Left renal pelvis (tissue), 4 donors: Measurements from ENCODE around the gene KANSL1. TPM values are rescaled to one million over a fixed set of nuclear protein-coding genes. Genes with fewer than 3 reads are reported as not detected.

Source experiments
- DNase-seq, 4 donors: peaks; one replicate each; pipeline ENCODE4 v3.0.0-alpha.2; 2013; ENCODE audit warnings: low read depth in 4 of 4, low spot score in 3 of 4
- polyA plus RNA-seq, 4 donors: library from polyadenylated mRNA; unstranded; fragments of 120-200 nt; gene quantifications; one replicate each; pipeline ENCODE4 v1.2.1, GENCODE V29; 2013; ENCODE audit not compliant: insufficient read length in 4 of 4

KANSL1 gene
- polyA plus RNA-seq, 4 donors, result 53.1 to 93.4 (median 64.1) TPM

DNA sequence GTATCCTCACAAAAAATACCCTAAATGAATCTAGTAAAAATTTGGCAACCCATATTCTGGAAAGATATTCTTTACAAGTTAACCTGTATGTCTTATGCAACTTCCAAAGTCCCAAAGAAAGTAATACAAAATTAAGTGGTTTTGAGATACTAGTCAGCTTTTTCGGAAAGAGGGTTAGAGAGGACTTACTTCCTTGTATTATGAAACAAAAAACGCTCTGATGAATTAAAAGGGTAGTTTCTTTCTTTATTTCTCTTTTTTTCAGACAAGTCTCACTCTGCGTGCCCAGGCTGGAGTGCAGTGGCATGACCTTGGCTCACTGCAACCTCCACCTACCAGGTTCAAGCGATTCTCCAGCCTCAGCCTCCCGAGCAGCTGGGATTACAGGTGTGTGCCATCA is 51.6 kb downstream of the KANSL1 start:
- no peak for DNase-seq

DNA sequence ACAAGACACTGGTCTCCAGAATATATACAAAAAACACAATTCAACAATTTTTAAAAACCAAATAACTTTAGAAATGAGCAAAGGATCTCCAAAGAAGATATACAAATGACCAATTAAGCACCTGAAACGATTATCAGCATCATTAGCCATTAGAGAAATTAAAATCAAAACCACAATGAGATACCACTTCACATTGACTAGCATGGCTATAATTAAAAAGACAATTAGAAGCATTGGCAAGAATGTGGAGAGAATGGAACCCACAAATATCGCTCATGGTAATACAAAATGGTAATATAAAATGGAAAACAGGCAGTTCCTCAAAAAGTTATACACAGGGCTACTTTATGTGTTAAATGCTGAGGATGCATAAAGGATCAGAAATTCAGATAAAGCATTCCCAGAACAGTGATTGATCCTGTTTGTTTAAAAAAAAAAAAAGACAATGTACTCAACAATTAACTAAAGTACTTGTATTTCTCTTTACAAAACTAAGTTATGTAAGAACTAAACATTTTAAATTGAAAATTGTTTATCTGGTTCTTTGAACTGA is 52.5 kb downstream of the KANSL1 start:
- no peak for DNase-seq

DNA sequence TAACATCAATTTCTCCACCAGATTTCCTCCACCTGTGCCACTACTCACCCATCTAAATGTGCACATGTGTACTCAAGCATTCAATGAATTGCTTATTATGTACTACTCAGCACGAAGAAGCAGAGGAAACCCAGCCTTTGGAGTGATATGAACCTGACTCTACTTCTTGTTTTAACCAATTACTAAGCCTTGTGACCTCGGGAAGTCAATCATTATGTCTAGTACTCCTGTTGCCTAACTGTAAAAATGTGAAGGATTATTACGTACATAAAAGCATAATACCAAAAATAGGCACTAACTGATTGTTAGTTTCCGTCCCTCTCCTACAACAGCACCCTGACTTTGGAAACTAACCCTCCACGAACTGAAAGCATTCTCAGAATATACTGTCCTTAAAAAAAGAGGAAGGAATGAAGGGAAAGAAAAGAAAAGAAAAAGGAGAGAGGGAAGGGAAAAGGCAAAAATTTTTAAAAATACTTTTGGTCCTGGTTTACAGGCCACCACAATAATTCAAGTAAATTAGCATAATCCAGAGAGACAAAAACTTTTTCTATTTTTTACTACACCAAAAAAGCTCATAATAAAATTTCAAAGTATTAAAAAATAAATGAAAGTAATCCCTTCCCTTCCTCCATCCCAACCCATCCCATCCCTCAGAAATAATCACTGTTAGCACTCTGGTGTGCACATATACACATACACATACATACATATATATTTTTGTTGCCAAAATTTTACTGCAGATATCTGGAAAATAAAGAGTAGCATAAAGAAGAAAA is 53.6 kb downstream of the KANSL1 start:
- no peak for DNase-seq

DNA sequence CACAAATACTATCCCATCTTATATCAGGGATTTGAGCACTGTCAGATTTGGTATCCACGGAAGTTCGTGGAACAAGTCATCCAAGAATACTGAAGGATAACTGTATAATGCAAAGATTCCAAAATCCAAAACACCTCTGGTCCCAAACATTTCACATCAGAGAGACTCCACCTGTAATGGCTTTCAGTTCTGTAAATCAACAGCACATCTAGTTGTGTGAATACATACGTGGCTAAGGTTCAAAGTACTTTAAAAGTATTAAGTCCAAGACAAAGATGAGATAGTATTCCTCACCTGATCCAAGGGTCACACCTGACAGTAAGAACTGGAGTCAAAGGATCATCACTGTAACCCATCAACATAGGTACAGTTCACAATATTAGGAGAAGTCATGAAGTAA is 54.8 kb downstream of the KANSL1 start:
- no peak for DNase-seq

DNA sequence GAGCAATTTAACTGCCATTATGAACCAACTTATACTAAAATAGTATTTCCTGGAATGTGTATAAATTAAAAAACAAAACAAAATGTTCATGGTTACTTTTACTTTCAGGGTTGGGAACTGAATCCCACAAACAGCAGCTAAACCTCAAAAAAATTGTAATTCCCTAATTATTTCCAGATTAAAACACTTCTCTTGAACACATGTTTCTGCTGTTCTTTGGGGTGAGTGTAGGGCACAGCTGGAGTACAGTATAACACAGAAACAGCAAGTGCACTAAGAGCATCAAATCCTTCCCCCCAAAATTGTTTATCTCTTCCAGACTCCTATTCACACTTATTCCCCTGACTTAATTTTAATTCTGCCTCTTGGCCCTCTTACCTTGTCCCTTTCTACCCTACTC is 56.4 kb downstream of the KANSL1 start:
- no peak for DNase-seq

DNA sequence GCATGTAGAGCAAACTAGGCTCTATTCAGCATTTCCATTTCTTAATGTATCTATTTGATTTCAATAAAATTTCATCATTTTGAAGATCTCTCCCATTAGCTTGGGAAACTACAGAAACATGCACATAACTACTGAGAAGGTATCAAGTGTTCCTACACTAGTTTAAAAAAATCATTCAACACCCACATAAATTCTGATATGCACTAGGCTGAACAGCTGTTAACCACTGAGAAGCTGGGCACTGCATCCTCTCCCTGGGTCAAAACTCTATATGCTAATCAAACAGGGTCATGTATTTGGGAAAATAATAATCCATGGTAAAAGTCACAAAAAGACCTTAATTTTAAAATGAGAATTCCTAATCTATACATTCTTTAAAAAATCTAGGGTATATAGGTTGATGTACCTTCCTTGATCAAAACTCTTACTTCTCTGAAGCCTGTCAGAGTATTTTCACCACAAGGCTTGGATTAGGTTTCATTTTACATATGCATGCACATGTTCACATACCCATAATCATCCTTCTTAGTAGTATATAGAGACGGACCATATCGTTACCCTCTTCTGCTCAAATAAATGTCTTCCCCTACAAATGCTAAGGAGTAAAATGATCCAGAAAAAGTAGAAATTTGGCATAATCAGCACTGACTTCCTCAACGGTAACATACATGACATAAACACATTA is 57.2 kb downstream of the KANSL1 start:
- no peak for DNase-seq

DNA sequence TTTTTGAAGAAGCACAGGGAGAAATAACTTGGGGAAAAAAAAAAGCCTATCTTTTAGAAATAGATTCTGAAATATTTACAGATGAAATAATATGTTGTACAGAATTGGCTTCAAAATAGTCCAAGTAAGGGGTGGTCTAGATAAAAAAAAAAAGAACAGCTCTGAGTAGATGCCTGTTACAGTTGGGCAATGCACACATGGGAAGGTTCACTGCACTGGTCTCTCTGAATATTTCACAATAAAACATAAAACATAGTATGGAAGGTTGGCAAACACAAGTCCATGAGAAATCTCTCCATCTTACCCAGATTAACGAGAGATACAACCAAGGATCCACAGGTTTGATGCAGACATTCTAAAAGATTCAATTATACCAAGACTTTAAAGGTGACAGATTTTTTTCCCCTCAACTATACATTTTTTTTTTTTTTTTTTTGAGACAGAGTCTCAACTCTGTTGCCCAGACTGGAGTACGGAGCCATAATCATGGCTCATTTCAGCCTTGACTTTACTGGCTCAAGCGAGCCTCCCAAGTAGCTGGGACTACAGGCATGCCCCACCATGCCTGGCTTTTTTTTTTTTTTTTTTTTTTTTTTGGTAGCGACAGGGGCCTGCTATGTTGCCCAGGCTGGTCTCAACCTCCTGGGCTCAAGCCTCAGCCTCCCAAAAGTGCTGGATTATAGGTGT is 58.0 kb downstream of the KANSL1 start:
- no peak for DNase-seq

DNA sequence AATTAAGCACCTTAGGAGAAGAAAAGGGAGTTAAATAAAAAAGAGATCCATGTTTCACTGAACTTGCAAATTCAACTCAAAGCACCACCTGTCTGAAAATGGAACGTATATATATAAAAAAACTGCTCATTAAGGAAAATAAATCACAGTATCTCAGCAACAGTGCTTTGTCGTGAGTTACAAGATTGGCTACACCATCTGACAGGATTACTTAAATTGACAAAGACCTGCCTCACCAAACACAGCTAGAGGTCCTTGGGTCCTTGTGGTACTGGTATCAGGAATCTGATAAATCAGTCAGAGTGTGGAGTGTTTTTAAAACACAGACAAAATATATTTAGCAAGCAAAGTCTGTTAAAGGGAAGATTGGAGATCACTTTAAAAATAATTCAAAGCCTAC is 63.9 kb downstream of the KANSL1 start:
- DNase-seq, result no peak

DNA sequence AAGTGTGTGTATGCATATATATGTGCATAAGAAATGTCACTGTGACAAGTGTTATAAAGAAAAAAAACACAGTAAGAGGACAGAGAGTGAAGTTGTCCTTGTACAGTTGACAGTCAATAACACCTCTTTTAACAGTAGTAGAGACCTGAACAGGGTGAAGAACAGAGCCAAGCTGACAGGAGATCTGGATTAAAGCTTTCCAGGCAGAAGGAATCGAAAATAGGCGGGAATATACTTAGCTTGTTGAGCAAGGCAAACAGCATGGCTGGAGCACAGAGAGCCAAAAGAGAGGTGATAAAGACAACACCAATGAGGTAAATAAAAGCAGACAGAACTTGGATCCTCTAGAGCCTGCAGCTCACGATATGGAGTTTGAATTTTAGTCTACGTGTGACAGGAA is 64.8 kb downstream of the KANSL1 start:
- DNase-seq, result no peak

DNA sequence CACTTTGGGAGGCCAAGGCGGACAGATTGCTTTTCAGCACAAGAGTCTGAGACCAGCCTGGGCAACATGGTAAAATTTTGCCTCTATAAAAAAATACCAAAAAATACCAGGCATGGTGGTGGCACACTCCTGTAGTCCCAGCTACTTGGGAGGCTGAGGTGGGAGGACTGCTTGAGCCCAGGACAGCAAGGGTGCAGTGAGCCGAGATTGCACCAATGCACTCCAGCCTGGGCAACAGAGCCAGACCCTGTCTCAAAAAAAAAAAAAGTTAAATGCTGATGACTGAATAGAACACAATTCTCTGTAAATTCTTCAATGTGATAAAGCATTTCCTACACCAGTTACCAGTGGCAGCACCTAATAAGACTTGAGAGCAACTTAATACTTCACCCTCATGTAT is 65.7 kb downstream of the KANSL1 start:
- no peak for DNase-seq

DNA sequence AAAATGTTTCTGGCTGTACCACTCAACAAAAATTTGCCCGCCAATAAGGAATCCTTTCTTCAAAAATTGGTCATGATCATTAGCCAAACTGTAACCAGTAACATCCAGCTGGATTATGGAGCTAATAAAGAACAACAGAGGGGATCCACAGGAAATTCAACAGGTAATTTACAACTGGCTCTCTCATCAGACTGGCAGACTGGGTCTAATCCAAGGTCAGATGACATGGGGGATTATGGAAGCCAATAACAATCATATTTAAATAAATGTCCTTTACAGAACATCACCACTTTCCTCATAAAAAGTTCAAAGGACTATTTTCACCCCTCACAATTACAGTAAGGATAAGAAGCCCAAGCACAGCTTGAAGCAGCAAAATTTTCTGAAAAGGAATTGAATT is 66.4 kb downstream of the KANSL1 start:
- DNase-seq, result no peak

DNA sequence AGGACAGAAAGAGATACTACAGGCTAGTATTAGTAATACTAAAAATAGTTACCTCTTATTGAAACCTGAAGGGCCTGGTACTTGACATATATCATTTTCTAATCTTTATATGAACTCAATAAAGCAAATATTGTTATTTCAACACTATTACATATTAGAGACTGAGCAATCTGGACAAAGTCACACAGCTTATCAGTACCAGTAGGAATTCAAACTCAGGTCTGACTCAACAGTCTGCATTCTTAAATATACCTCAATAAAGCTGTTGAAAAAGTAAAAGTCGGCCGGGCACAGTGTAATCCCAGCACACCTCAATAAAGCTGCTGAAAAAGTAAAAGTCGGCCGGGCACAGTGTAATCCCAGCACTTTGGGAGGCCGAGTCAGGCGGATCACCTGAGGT is 67.4 kb downstream of the KANSL1 start:
- no peak for DNase-seq

DNA sequence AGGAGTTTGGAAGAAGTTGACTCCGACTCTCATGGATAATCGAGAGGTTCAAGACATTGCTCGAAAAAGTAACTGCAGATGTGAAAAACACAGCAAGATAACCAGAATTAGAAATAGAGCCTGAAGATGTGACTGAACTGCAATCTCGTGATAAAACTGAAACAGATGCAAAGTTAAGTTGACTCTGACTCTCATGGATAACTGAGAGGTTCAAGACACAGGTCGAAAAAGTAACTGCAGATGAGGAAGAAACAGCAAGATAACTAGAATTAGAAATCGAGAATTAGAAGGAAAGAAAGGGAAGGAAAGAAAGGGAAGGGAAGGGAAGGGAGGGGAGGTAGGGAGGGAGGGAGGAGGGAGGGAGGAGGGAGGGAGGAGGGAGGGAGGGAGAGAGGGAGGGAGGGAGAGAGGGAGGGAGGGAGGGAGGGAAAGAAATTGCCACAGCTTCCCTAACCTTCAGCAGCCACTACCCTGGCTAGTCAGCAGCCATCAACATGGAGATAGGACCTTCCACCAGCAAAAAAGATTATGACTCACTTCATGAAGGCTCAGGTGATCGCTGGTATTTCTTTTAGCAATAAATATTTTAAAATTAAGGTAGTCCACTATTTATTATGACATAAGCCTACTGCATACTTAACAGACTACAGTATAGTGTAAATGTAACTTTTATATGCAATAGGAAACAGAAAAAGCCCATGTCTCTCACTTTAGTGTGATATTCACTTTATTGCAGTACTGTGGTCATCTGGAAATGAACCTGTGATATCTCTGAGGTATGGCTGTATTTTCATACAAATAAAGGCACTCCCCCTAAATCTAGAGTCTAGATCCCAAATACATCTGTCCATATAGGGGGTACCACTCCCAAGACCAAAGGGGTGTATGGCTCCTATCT is 68.3 kb downstream of the KANSL1 start:
- no peak for DNase-seq

DNA sequence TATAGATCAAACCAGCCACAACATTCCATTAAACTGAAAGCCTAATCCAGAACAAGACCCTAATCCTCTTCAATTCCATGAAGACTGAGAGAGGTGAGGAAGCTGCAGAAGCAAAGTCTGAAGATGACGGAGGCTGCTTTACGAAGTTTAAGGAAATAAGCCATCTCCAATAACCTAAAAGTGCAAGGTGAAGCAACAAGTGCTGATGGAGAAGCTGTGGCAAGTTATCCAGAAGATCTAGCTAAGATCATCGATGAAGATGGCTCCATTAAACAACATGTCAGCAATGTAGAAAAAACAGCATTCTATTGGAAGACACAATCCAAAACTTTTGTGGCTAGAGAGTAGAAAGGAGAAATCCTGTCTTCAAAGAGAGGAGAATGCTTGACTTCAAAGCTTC is 69.6 kb downstream of the KANSL1 start:
- DNase-seq, result no peak

DNA sequence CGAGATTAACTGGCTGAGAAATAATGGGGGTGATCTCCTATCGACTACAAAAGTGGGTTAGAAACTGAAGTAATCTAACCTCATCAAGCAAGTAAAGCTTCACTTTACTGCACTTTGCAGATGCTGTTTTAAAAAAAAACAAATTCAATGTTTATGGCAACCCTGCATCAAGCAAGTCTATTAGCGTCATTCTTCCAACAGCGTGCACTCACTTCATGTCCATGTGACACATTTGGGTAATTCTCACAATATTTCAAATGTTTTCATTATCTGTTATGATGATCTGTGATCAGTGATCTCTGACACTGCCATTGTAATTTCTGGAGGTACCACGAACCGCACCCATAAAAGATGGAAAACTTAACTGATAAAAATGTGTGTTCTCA is 70.8 kb downstream of the KANSL1 start:
- DNase-seq, result no peak

DNA sequence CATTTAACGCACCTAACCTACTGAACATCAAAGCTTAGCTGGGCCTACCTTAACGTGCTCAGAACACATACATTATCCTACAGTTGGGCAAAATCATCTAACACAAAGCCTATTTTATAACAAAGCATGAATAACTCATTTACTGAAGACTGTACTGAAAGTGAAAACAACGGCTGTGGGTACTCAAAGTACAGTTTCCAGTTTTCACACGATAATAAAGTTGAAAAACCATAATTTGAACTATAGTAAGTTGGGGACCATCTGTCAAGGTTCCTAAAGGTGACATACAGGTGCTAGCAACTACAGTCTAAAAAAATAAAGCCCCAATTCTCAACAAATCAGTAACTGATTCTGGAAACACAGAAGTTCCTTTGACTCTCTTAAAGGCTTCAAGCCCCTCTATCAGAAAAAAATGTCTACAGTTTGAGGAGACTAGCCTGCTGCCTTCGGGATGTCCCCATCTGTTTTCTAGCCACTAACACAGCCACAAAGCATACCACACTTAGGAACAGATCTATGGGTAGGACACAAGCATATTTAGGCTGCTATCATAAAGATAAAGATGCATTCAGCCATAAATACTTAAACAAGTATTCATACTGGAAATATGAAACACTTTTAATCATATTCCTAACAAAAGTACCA is 71.3 kb downstream of the KANSL1 start:
- no peak for DNase-seq

DNA sequence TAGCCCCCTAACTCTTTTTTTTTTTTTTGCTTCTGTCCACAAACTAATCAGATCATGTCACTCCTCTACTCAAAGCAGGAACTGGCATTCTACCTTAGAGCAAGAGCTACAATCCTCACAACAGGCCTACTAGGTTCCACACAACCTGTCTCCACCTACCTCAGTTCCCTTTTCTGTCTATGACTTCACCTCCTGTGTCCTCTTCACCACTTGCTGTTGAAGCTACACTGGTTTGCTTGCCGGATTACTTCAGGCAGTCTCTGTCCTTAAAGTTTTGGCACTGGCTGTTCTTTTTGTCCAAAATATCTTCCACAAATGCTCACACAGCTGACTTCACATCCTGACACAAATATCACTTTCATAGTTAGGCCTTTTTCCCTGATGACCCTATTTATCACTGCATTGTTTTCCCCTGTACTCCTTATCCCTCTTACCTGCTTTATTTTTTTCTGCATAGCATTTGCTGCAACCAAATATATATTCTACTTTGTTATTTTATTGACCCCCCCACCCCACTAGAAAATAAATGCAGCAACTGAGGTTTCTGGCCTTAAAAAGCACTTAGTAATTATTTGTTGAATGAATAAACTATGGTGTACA is 72.0 kb downstream of the KANSL1 start:
- no peak for DNase-seq

DNA sequence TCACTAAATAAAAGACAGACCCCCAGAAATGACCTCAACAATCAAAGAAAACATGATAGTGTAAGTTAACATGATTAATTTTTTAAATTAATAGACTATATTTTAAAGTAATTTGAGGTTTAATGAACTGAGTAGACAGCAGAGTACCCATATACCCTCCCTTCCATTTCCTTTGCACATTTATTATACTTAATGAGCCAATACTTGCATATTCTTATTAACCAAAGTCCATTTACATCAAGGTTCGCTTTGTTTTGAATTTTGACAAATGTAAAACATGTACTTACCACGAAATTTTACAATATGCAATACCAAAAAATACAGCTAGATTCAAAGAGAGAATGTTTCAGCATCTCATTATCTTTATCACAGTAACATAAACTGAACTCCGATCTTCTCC is 72.7 kb downstream of the KANSL1 start:
- DNase-seq, result no peak

DNA sequence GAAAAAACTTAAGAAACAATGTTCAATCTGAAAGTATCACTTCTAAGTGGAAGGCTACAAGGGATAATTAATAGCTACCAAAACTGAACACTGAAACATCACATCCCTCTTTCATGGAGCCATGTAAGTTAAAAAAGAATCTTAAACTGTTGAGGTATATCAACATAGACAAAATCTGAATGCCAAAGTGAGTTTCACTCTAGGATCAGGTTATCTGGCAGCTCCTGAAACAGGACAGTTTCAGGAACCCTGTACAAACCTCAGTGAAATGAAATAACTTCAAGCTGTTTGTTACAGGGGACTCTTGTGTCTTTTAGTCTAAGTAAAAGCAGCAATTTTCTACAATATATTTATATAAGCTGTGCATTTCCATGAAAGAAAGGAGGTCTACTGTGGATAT is 73.2 kb downstream of the KANSL1 start:
- DNase-seq, result no peak

DNA sequence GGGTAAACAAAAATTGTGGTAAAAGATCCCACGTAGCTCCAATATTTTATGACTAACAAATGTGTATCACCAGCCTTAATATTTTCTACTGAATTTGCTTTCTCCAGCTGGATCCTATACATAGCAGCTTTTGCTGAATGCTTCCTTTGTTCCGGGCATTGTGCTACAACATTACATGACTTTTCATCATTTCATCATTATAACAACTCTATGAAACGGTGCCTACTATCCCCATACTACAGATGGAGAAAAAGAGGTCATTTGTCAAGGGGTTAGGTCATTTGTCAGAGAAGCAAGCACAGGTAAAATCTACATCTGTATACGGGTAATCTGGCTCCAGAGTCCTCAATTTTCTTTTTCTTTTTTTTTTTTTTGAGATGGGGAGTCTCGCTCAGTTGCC is 74.3 kb downstream of the KANSL1 start:
- no peak for DNase-seq
